GM19397 (cell line): ENCODE results near the gene ASCC1.

Experiments used
- ATAC-seq: cut with Tn5 transposase; IDR thresholded peaks from one replicate; pipeline ENCODE4 v1.9.1; 2021; ENCODE audit warnings: mild to moderate bottlenecking, moderate library complexity; ENCODE audit not compliant: unreplicated experiment

Gene ASCC1

DNA sequence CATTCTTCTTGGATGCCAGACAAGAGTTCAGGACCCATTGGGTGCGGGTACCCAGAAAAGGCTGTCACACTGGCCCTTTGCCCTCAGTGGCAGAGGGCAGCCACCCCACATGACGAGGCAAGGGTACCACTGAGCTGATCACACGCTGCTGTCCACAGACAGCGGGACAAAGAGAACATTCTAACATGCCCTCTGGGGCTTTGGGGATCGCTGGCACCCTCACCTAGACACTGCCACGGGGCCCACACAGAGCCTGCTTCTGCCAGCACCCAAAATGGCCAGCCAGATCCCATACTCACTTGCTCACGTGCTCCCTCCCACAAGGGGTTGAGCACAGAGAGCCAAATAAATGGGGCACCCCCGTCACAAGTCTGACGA, 111.0 kb downstream of the ASCC1 start:
- ATAC-seq, result no peak

- ATAC-seq, result no peak
These were observed 111.5 kb downstream of the ASCC1 start for GRCh38 chr10:72104472-72105097.

- ATAC-seq, result no peak
These were observed 116.5 kb downstream of the ASCC1 start for GRCh38 chr10:72099600-72099921.

DNA sequence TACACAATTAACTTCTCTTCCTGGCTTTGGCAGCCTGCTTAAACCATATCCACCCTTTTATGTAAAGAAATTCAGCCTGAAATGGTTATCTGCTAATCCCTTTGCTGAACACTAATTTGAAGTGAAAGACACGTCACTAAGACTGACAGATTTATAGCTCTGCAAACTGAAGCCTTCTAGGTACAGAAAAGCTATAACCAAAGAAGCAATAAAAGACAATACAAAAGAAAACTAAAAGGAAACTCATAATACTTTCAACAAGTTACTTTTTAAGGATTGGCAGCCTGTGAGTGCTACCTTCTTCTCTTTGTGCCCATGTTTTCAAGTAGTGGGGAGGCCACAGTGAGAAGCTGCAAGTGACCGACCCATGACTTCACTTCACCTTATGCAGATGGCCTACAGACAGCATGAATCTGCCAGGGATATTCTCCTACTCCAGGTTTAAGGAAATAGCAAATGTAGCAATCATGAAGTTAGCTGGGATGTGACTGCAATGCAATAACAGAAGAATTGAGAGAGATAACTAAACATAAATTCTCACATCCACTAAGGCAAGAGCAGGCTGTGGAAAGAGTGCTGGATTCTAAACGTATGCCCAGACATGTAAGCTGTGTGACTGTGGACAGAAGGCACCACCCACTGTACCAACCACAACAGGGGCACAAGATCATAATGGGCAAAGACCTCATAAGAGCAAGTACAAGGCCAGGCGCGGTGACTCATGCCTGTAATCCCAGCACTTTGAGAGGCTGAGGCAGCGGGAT, 117.1 kb downstream of the ASCC1 start:
- ATAC-seq, result no peak

- ATAC-seq, result no peak
These were observed 117.7 kb downstream of the ASCC1 start for GRCh38 chr10:72098301-72098835.

DNA sequence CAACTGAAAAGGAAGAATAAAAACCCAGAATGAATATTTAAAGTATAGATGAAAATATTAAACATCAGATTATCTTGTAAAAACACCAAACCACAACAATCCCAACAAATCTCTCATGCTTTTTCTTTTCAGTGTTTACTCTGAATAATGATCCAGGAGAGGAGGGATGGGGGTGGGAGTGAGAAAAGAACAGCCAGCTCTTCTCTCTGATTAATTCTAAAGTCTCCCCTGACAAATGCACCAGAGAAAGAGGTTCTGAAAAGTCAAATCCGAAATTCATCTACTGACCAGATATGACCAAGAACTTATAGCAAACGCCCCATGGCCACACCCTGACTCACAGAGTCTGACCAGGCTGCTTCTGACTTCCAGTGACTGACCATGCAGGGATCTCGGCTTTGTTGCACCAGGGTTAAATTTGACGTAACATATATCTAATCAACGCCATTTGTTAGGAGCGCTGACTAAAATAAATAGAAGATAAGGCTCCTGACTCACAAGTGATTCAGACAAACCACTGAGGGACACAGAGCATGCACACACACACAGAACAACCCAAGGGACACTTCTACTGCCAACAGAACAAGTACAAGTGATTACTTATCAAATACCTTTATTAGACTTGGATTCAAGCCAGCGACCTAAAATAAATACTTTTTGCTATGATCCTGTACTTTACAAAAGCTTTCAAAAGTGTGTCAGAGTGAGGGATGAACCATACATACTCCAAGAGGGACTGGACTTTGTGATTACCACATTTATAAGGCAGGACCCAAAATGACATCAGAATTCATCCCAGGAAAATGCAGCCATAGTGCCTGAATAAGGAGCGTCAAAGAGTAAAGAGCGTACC, 118.4 kb downstream of the ASCC1 start:
- no peak for ATAC-seq

GRCh38 chr10:72096115-72097000, 119.7 kb downstream of the ASCC1 start:
- ATAC-seq, result no peak

DNA sequence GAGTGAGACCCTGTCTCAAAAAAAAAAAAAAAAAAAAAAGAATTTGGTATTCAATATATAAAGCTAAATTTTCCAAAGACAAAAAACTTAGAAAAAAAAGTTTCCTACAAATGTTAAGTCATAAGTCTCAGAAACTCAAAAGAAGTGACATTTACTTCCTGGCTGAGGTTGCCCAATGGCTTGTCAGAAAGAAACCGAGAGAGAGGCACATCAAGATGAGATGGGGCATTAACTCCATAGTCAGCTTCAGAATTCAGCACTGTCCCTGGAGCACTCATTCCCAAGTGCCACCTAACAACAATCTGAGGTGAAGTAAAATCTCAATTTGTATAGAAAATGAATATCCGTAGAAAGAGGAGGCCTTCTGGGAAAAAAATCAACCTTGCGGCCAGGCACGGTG, 120.9 kb downstream of the ASCC1 start:
- ATAC-seq, result no peak

- ATAC-seq, result no peak
These were observed 121.5 kb downstream of the ASCC1 start for GRCh38 chr10:72094574-72094973.

DNA sequence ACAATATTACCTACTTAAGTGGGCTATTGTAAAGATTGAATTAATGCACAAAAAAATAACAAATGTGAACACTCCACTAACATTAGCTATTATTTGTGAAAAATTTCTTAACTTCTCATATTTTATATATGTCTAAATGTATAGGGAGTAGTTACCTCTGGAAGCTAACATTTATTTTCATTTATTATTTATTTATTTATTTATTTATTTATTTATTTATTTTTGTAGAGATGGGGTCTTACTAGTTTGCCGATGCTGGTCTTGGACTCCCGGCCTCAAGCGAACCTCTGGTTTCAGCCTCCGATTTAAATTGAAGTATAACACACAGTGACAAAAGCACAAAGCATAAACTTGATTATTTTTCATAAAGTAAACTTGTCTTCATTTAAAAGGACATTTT, 122.6 kb downstream of the ASCC1 start:
- no peak for ATAC-seq

DNA sequence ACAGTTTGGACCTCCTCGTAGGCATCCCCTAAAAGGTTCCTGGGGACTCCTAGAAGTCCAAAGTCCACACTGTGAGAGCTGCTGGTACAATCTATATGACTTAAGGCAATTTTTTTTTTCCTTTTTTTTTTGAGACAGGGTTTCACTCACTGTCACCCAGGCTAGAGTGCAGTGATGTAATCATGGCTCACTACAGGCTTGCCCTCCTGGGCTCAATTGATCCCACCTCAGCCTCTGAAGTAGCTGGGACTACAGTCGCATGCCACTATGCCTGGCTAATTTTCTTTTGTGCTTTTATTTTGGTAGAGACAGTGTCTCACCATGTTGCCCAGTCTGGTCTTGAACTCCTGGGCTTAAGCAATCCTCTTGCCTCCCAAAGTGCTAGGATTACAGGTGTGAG, 123.1 kb downstream of the ASCC1 start:
- ATAC-seq, result no peak

DNA sequence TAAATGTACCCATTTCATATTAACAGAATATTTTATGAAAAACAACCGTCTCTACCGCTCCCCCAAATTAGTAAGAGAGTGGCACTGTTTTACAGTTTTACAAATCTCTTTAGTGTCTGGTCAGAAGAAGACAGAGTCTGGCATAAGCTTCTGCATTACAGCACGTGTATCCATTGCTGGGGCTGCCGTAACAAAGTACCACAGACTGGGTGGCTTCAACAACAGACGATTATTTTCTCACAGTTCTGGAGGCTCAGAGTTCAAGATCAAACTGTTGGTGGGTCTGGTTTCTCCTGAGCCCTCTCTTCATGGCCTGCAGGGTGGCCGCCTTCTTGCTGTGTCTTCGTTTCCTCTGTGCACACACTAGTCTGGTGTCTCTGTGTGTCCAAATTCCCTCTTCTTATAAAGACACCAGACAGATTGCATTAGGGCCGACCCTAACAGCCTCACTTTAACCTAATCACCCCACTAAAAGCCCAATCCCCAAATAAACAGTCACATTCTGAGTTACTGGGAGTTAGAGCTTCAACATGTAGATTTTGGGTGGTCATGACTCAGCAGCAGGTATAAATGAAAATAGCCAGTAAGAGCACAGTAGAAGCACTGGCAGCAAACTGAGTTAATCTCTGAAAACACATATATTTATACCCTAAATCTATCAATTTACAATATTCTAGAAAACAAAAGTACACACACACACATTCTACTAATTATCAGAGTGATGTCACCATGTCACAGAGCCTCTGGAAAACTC, 123.7 kb downstream of the ASCC1 start:
- no peak for ATAC-seq

GRCh38 chr10:72090326-72090725, 125.8 kb downstream of the ASCC1 start:
- ATAC-seq, result no peak

- ATAC-seq, result no peak
These were observed 126.5 kb downstream of the ASCC1 start for GRCh38 chr10:72089618-72090017.

DNA sequence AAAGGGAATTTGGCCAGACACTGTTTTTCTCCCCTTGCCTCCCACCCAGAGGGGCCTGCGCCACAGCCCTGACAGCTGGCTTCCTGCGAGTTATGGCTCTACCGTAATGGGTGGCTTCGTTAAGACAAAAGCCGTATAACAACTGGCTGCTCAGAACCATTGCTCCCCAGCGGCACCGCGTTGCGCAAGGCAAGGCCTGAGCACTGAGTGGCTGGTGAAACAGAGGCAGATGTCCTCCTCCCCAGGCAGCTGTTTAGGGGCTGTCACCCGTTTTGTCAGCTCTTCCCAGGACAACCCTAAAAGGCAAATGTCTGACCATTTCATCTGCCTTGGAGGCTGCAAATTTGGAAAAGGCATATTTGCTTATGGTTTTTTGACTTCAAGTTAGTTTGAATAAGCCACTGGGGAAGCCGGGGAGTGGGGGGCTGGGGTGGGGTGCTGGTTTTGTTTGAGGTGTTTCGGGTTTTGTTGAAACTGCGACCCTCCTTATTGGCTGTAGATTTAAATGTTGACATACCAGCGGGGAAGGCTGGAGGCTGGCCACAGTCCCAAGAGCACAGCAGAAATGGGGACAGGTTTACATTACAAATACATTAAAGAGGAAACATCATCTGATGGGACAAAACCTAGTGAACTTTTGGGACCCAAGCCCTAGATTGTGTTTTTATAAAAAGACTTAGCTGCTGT, 127.0 kb downstream of the ASCC1 start:
- no peak for ATAC-seq

DNA sequence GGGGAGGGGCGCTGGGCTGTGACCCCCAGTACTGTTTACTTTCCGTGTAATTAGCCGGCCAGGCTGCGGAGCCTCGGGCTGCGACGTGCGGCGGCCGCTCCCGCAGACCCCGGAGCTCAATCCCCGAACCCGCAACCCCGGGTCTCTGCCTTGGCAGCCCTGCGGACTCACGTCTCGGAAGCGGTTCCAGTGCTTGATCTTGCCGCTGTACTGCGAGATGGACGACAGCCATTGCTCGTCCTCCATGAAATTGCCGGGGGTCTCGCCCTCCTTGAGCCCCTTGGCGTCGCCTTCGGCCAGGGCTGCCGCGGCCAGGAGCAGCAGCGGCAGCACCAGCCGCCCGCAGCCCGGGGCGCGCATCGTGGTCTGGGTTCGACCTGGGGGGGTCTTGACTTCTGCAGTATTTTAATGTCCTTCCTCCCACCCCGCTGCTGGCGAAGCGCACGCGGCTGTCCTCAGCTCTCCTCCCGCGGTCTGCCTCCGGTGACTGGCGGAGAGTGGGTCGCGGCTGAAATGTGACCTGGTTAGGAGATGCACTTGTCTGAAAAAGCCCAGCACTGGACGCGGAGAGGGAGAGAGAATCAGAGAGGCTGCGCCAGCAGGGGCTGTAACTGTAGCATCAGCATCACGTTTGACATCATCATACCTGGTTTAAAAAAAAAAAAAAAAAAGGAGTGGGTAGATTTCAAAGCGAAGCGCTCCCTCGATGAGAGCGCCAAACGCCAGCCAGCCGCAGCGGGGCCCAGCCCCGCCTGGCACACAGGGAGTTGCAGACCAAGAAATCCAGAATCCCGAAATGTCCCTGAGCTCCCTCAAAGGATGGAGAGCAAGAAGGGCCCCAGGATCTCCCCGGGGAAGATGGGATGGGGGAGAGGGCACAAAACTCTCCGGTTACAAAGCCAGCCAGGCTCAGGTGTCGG, 127.8 kb downstream of the ASCC1 start, which contains the start of gene SPOCK2:
Gene SPOCK2 (minus strand): TSS at position 583 of the 920 bp plus-strand sequence. CDS start 223 bp downstream, at position 360.
- ATAC-seq, result no peak

- ATAC-seq, result no peak
These were observed 128.6 kb downstream of the ASCC1 start for GRCh38 chr10:72087392-72087968.
